Transverse colon (tissue), 4 donors: ENCODE measurements around the gene CCDC40. TPM values are rescaled to one million over a fixed set of nuclear protein-coding genes. Genes with fewer than 3 reads are reported as not detected.

Experiments used
- DNase-seq: peaks from one replicate; pipeline ENCODE4 v3.0.0-alpha.2; 2019
- H3K27ac ChIP-seq, 4 donors: fragments of 200-600 bp; sonication (generic); 2 replicates each; pipeline ENCODE4 v1.5.1; 2016 to 2018; ENCODE audit warnings: inconsistent platforms in 4 of 4
- H3K27me3 ChIP-seq: fragments of 200-600 bp; sonication (generic); 2 replicates; pipeline ENCODE4 v1.5.1; 2017; ENCODE audit warnings: inconsistent platforms
- H3K36me3 ChIP-seq, 4 donors: fragments of 200-600 bp; sonication (generic); 2 replicates each; pipeline ENCODE4 v1.5.1; 2017 to 2019; ENCODE audit warnings: inconsistent platforms in 4 of 4
- H3K4me1 ChIP-seq, 4 donors: fragments of 200-600 bp; sonication (generic); 2 replicates each; pipeline ENCODE4 v1.5.1; 2017 to 2020; ENCODE audit warnings: inconsistent platforms in 4 of 4
- H3K4me3 ChIP-seq, 4 donors: fragments of 200-600 bp; sonication (generic); 1 replicate in 1 of 4; 2 replicates in 3 of 4; pipeline versions ENCODE4 v1.5.1 to v1.6.1; 2017 to 2019; ENCODE audit warnings: inconsistent platforms in 4 of 4
- H3K9me3 ChIP-seq, 2 donors: fragments of 200-600 bp; sonication (generic); 2 replicates each; pipeline ENCODE4 v1.5.1; 2017 to 2019; ENCODE audit warnings: inconsistent platforms in 2 of 2
- CTCF ChIP-seq, 5 experiments: fragments of 200-600 bp in 3 of 5; fragments of 450-650 bp in 2 of 5; sonication (generic) in 3 of 5; IDR thresholded peaks; 1 replicate in 2 of 5; 2 replicates in 3 of 5; pipeline ENCODE4 v1.5.1; 2016 to 2017; ENCODE audit warnings: antibody characterized with exemption in 5 of 5, inconsistent platforms in 3 of 5, mild to moderate bottlenecking in 2 of 5, moderate library complexity in 1 of 5
- EP300 ChIP-seq: sonication (generic); formaldehyde crosslinking; IDR thresholded peaks from one replicate; pipeline ENCODE4 v1.6.1; 2017; ENCODE audit warnings: antibody characterized with exemption, low read depth
- POLR2A ChIP-seq: fragments of 450-650 bp; IDR thresholded peaks from one replicate; pipeline ENCODE4 v1.6.1; 2016; ENCODE audit warnings: antibody characterized with exemption, mild to moderate bottlenecking, moderate library complexity
- POLR2AphosphoS5 ChIP-seq, 3 donors: sonication (generic); formaldehyde crosslinking; IDR thresholded peaks; one replicate each; pipeline ENCODE4 v1.6.1; 2016; ENCODE audit warnings: antibody characterized with exemption in 3 of 3
- WGBS, 2 donors: methylation state at CpG; one replicate each; pipeline ENCODE4 v1.1.5; 2018; ENCODE audit warnings: low coverage in 1 of 2; 5-methylcytosine and 5-hydroxymethylcytosine counted together
- in situ Hi-C, 4 donors: fragments of 200-750 bp; cut with MboI; loops; one replicate each; pipeline versions ENCODE4 v1.15.0 to v1.15.1; 2017; ENCODE audit warnings: low sequenced_read_pairs in 3 of 4, low pct_ligation_motif_present in 1 of 4, low pct_unique_long_range_greater_than_20kb in 1 of 4
- intact Hi-C: fragments of 100-400 bp; cut with DNase I; formaldehyde crosslinking; loops from one replicate; pipeline ENCODE4 v1.15.1; 2023; ENCODE audit warnings: low total_unique reads
- total RNA-seq, 4 donors: library from RNA; depleted of rRNA; stranded (reverse); fragments of >200 nt; gene quantifications; one replicate each; pipeline ENCODE4 v1.1.0, GENCODE V29; 2016

Gene CCDC40
- total RNA-seq, 4 donors from 2014 or later, result 0.75 to 2.8 (median 2.0) TPM

DNA sequence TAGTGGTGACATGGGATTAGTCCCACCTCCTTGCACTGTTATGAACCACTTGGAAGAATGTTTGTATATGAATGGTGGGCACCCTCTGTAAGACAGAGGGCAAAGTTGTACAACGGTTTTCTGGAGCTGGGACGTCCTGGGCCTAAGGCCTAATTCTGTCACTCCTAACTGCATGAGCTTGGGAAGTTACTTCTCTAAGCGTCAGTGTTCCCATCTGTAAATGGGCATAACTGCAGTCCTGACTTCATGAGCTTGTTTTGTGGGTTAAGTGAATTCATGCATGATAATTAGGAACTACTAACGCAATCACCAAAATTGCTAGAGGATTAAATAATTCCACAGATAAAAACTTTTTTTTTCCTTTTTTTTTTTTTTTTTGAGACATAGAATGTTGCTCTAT, 2.6 kb upstream of the CCDC40 start:
- H3K9me3 ChIP-seq, result no peaks in the 10 kb centered on the region
- no peak for DNase-seq
- intact Hi-C loops, result no loop called here
- no peak overlapping the region for H3K4me3 ChIP-seq
- no peak overlapping the region for H3K27ac ChIP-seq
- peaks cover 5 to 49% (median 33%) of the 10 kb centered on the region in 4 donors for H3K4me1 ChIP-seq
- no peaks in the 10 kb centered on the region for H3K27me3 ChIP-seq
- 91% methylated on average over 4 of the region's 4 CpGs; no CpG with 5 or more reads in 1 of the 2 donors for WGBS, 2 donors
- TF ChIP-seq CTCF (IDR thresholded peaks at IDR 0.05) (no peak), EP300 (no peak), POLR2A (no peak), POLR2AphosphoS5 (IDR thresholded peaks at IDR 0.05) (no peak)
- in situ Hi-C loops, result no loop called here
- H3K36me3 ChIP-seq, result no peaks in the 10 kb centered on the region

- intact Hi-C loops, result no loop called here
- peak overlapping the region; percentile 85 to 97 (median 92) for H3K27ac ChIP-seq
- no peaks in the 10 kb centered on the region for H3K27me3 ChIP-seq
- peak overlapping the region; percentile 46 to 87 (median 66) for H3K4me3 ChIP-seq
- DNase-seq, result peak; percentile 54
- H3K9me3 ChIP-seq, result no peaks in the 10 kb centered on the region
- no peak for TF ChIP-seq POLR2AphosphoS5 (IDR thresholded peaks at IDR 0.05)
- no peak for TF ChIP-seq POLR2A
- no peak for TF ChIP-seq EP300
- no peak for TF ChIP-seq CTCF (IDR thresholded peaks at IDR 0.05)
- peaks cover 5 to 41% (median 28%) of the 10 kb centered on the region in 4 donors for H3K4me1 ChIP-seq
- WGBS, 2 donors, result 1 to 6% methylated on average over 7 to 52 of the region's 55 CpGs
- in situ Hi-C loops, result no loop called here
- no peaks in the 10 kb centered on the region for H3K36me3 ChIP-seq
These were observed 1.4 kb upstream of the CCDC40 start for GRCh38 chr17:80034791-80035686.

DNA sequence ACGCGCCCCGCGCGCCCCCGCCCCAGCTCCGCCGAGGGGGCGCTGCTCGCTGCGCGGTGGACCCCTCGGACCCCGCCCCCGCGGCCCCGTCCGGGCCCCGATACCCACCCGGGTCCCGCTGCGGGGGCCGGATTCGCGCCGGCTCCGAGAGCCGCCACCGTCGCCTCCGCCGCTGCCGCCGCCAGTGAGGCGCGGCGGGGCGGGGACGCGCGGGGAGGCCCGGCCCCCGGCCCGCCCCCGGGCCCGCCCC, 830 bp upstream of the CCDC40 start, which contains the start of gene TBC1D16:
Gene TBC1D16, minus strand, starts transcription at position 186 of the 250 bp plus-strand sequence. CDS start 22,325 bp downstream, outside the sequence.
- Histone ChIP-seq H3K4me1 (peaks cover 5 to 35% (median 23%) of the 10 kb centered on the region in 4 donors), H3K4me3 (peak within 1 kb of the TSS; percentile 46 to 87 (median 66)), H3K27ac (peak within 1 kb of the TSS; percentile 91 to 97 (median 92)), H3K36me3 (no peaks in the 10 kb centered on the region), H3K27me3 (no peaks in the 10 kb centered on the region), H3K9me3 (no peaks in the 10 kb centered on the region)
- intact Hi-C loops (no loop called here), in situ Hi-C loops (no loop called here)
- no peak for DNase-seq
- 0% methylated on average over 17 of the region's 46 CpGs; no CpG with 5 or more reads in 1 of the 2 donors for WGBS, 2 donors
- TF ChIP-seq CTCF (IDR thresholded peaks at IDR 0.05) (no peak), EP300 (no peak), POLR2AphosphoS5 (IDR thresholded peaks at IDR 0.05) (no peak), POLR2A (no peak)

DNA sequence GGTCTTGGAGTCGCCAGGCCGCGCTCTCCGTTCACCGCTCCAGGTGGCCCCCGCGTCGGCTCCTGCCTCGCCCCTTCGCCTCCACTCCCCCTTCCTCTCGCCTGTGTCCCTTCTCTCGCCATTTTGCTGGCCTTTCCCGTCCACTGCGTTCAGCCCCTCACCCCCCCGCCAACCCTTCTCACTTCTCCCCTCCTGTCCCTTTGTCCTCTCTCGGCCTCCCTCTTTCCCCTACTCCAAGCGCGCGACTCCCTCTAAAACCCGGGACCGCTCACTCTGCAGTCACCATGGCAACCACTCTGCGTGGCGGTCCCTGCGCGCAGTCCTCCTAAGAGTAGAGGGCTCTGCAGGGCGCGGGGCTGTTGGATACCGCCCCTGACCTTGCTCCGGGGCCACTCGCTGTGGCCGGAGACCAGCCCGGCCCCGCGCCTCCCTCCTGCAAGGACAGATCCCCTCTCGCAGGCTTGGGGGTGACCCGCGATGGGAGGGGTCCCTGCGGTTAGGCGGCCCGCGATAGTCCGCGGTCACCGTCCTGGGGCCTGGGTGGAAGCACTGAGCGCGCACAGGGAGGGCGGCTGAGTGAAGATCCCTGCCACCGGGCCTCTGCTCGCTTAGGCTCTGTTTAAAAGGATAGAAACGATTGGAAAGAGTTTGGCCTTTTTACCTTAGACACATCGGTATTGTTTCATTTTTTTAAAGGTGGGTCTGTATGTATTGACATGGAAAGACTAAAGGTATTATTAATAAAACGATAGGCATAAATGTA, 454 bp downstream of the CCDC40 start:
- in situ Hi-C loops, result no loop called here
- peak; percentile 37 for DNase-seq
- no peaks in the 10 kb centered on the region for H3K36me3 ChIP-seq
- no peaks in the 10 kb centered on the region for H3K27me3 ChIP-seq
- H3K27ac ChIP-seq, result peak overlapping the region; percentile 91 to 97 (median 92)
- TF ChIP-seq EP300 (no peak), CTCF (IDR thresholded peaks at IDR 0.05) (no peak), POLR2AphosphoS5 (IDR thresholded peaks at IDR 0.05) (no peak), POLR2A (no peak)
- H3K4me1 ChIP-seq, result peaks cover 5 to 25% (median 14%) of the 10 kb centered on the region in 4 donors
- intact Hi-C loops, result no loop called here
- 4 to 6% methylated on average over 9 to 41 of the region's 52 CpGs for WGBS, 2 donors
- H3K4me3 ChIP-seq, result peak overlapping the region; percentile 46 to 87 (median 63)
- H3K9me3 ChIP-seq, result no peaks in the 10 kb centered on the region
